ENCODE results near the gene COL4A2. TPM values are rescaled to one million over a fixed set of nuclear protein-coding genes. Genes with fewer than 3 reads are reported as not detected.

COL4A2 gene
- total RNA-seq, 1 experiment from 2014 or later: 1.6 TPM

- BruUV-seq (replicated peaks): no TSS peak
Observed at GRCh38 chr13:110278859-110279258, 28.2 kb upstream of the COL4A2 start.

GRCh38 chr13:110279684-110280083, 27.4 kb upstream of the COL4A2 start:
- H3K9me3 ChIP-seq (ENCODE audit: control insufficient read depth in 1 of 2, insufficient read depth in 1 of 2, low read depth in 1 of 2, low read length in 2 of 2): no peaks in the 10 kb centered on the region
- H3K4me1 ChIP-seq (ENCODE audit: control insufficient read depth in 1 of 2, insufficient read depth in 2 of 2, low read length in 2 of 2): no peaks in the 10 kb centered on the region
- TF ChIP-seq SIN3A (IDR thresholded peaks at IDR 0.05; ENCODE audit: low read depth): no peak
- no peak for TF ChIP-seq ATF3 (IDR thresholded peaks at IDR 0.05)
- no peaks in the 10 kb centered on the region for H4K20me1 ChIP-seq (ENCODE audit: insufficient read depth)
- H3K9me2 ChIP-seq (ENCODE audit: insufficient read depth): no peaks in the 10 kb centered on the region
- peaks cover 23% of the 10 kb centered on the region; the same call in 1 of the 2 replicates for H3K27me3 ChIP-seq (ENCODE audit: insufficient read depth, low read length)
- H3K27ac ChIP-seq (ENCODE audit: low read depth, low read length): no peak overlapping the region
- RAD21 ChIA-PET (ENCODE audit: low non-redundant PET in 1 of 2, low total read pairs in 2 of 2, uncharacterized antibody in 2 of 2, unreplicated experiment in 2 of 2): no interaction called here
- DNase-seq (ENCODE audit: low read depth, low spot score) (no peak), ATAC-seq (no peak)
- no peaks in the 10 kb centered on the region for H3K79me2 ChIP-seq (ENCODE audit: insufficient read depth, low read length)
- CTCF ChIA-PET: no interaction called here
- no TSS peak for BruUV-seq (replicated peaks)
- intact Hi-C loops (cut with micrococcal nuclease): no loop called here
- H2AFZ ChIP-seq (ENCODE audit: low read depth, low read length, poor library complexity, severe bottlenecking): no peak overlapping the region
- no peaks in the 10 kb centered on the region for H3K36me3 ChIP-seq (ENCODE audit: control insufficient read depth in 1 of 2, insufficient read depth in 2 of 2, low read length in 2 of 2)
- H3K4me2 ChIP-seq (ENCODE audit: low read length): no peak overlapping the region
- POLR2A ChIA-PET: no interaction called here
- no peak overlapping the region for H3K4me3 ChIP-seq (replicated peaks in 1 of 2; ENCODE audit: low read depth in 1 of 2, low read length in 2 of 2)
- H3K9ac ChIP-seq (ENCODE audit: low read length): no peak overlapping the region

More at GRCh38 chr13:110278859-110279258, 28.2 kb upstream of the COL4A2 start:
- H3K36me3 ChIP-seq (ENCODE audit: control insufficient read depth in 1 of 2, insufficient read depth in 2 of 2, low read length in 2 of 2): no peaks in the 10 kb centered on the region
- DNase-seq (ENCODE audit: low read depth, low spot score): no peak
- intact Hi-C loops (cut with micrococcal nuclease): no loop called here
- H3K4me1 ChIP-seq (ENCODE audit: control insufficient read depth in 1 of 2, insufficient read depth in 2 of 2, low read length in 2 of 2): no peaks in the 10 kb centered on the region
- H3K27me3 ChIP-seq (ENCODE audit: insufficient read depth, low read length): peaks cover 23% of the 10 kb centered on the region; the same call in 1 of the 2 replicates
- TF ChIP-seq POLR2AphosphoS5 (IDR thresholded peaks at IDR 0.05; ENCODE audit: low read depth, low read length): no peak
- no peak for TF ChIP-seq SP1 (IDR thresholded peaks at IDR 0.05; ENCODE audit: low read depth)
- TF ChIP-seq EZH2phosphoT487 (IDR thresholded peaks at IDR 0.05; ENCODE audit: borderline replicate concordance): no peak
- TF ChIP-seq SIN3A (IDR thresholded peaks at IDR 0.05; ENCODE audit: low read depth): no peak
- TF ChIP-seq MAX (IDR thresholded peaks at IDR 0.05): no peak
- no peak for TF ChIP-seq FOSL1 (IDR thresholded peaks at IDR 0.05; ENCODE audit: low read depth)
- ChIA-PET CTCF (no interaction called here), RAD21 (ENCODE audit: low non-redundant PET in 1 of 2, low total read pairs in 2 of 2, uncharacterized antibody in 2 of 2, unreplicated experiment in 2 of 2) (no interaction called here), POLR2A (no interaction called here)
- H3K27ac ChIP-seq (ENCODE audit: low read depth, low read length): no peak overlapping the region
- no peak overlapping the region for H3K4me2 ChIP-seq (ENCODE audit: low read length)
- H3K79me2 ChIP-seq (ENCODE audit: insufficient read depth, low read length): no peaks in the 10 kb centered on the region
- no peaks in the 10 kb centered on the region for H3K9me3 ChIP-seq (ENCODE audit: control insufficient read depth in 1 of 2, insufficient read depth in 1 of 2, low read depth in 1 of 2, low read length in 2 of 2)
- no peak for ATAC-seq
- H4K20me1 ChIP-seq (ENCODE audit: insufficient read depth): no peaks in the 10 kb centered on the region
- H3K4me3 ChIP-seq (replicated peaks in 1 of 2; ENCODE audit: low read depth in 1 of 2, low read length in 2 of 2): no peak overlapping the region
- H3K9ac ChIP-seq (ENCODE audit: low read length): no peak overlapping the region
- no peak overlapping the region for H2AFZ ChIP-seq (ENCODE audit: low read depth, low read length, poor library complexity, severe bottlenecking)
- H3K9me2 ChIP-seq (ENCODE audit: insufficient read depth): no peaks in the 10 kb centered on the region
